GM06990 (cell line): Measurements from ENCODE around the gene HEMK1.

Experiments used
- DNase-seq: peaks from one replicate; pipeline ENCODE4 v3.0.0-alpha.2; 2011; ENCODE audit not compliant: insufficient read length; ENCODE audit errors: extremely low read depth
- H3K27me3 ChIP-seq: replicated peaks from 2 replicates; pipeline ENCODE4 v1.6.0; 2011; ENCODE audit warnings: low read length; ENCODE audit not compliant: control insufficient read depth, insufficient read depth
- H3K36me3 ChIP-seq: 2 replicates; pipeline ENCODE4 v1.5.1; 2011; ENCODE audit warnings: low read length; ENCODE audit not compliant: control insufficient read depth, insufficient read depth
- H3K4me3 ChIP-seq: replicated peaks from 2 replicates; pipeline ENCODE4 v1.5.1; 2011; ENCODE audit warnings: low read depth, mild to moderate bottlenecking, control low read depth, low read length
- CTCF ChIP-seq: IDR thresholded peaks from 2 replicates; pipeline ENCODE4 v1.5.1; 2011; ENCODE audit warnings: low read length, control low read depth, mild to moderate bottlenecking, inconsistent platforms; ENCODE audit not compliant: insufficient read depth, poor library complexity, severe bottlenecking

The HEMK1 gene

GRCh38 chr3:50568947-50569749, at the start of gene HEMK1:
Gene HEMK1 (plus strand): TSS chr3:50569522. CDS start chr3:50571105, 1,583 bp downstream.
- Histone ChIP-seq H3K27me3 (no peaks in the 10 kb centered on the region), H3K36me3 (peaks cover 6% of the 10 kb centered on the region), H3K4me3 (peak within 1 kb of the TSS; percentile 97)
- peak; percentile 93 for DNase-seq
- TF ChIP-seq CTCF: no peak

- TF ChIP-seq CTCF: no peak
- no peak for DNase-seq
- Histone ChIP-seq H3K27me3 (no peaks in the 10 kb centered on the region; the same call in 1 of the 2 replicates), H3K4me3 (no peak overlapping the region), H3K36me3 (no peaks in the 10 kb centered on the region)
Measured at GRCh38 chr3:50520849-50521248, 48.5 kb upstream of the HEMK1 start.

GRCh38 chr3:50521572-50521971, 47.8 kb upstream of the HEMK1 start:
- Histone ChIP-seq H3K4me3 (no peak overlapping the region), H3K27me3 (no peaks in the 10 kb centered on the region; the same call in 1 of the 2 replicates), H3K36me3 (no peaks in the 10 kb centered on the region)
- DNase-seq: no peak
- TF ChIP-seq CTCF: no peak

- Histone ChIP-seq H3K36me3 (no peaks in the 10 kb centered on the region), H3K27me3 (no peaks in the 10 kb centered on the region; the same call in 1 of the 2 replicates), H3K4me3 (no peak overlapping the region)
- no peak for DNase-seq
- TF ChIP-seq CTCF: no peak
Measured at GRCh38 chr3:50523279-50523811, 46.0 kb upstream of the HEMK1 start.

GRCh38 chr3:50524746-50525145, 44.6 kb upstream of the HEMK1 start:
- DNase-seq: no peak
- TF ChIP-seq CTCF: no peak
- Histone ChIP-seq H3K4me3 (no peak overlapping the region), H3K36me3 (no peaks in the 10 kb centered on the region), H3K27me3 (no peaks in the 10 kb centered on the region; the same call in 1 of the 2 replicates)
